ENCODE measurements around the gene RAB9B. TPM values are rescaled to one million over a fixed set of nuclear protein-coding genes. Genes with fewer than 3 reads are reported as not detected.

The RAB9B gene
- total and polyA plus RNA-seq, 2 donors (not counting 1 experiment from before 2014, with no cell fraction given) = 0.43 to 0.44 TPM

- H3K79me2 ChIP-seq (ENCODE audit: control insufficient read depth, insufficient read depth, low read length) = no peaks in the 10 kb centered on the region
- intact Hi-C loops (cut with micrococcal nuclease) = no loop called here
- ChIA-PET CTCF (no interaction called here), POLR2A (no interaction called here)
- peaks cover 5% of the 10 kb centered on the region for H3K27me3 Mint-ChIP-seq
- H4K20me1 ChIP-seq (ENCODE audit: control insufficient read depth, insufficient read depth, low read length, poor library complexity, severe bottlenecking) = no peaks in the 10 kb centered on the region
- ATAC-seq (ENCODE audit: low read depth) (no peak), DNase-seq (no peak)
- H3K9me3 ChIP-seq (ENCODE audit: control extremely low read depth in 1 of 3, control insufficient read depth in 2 of 3, insufficient read depth in 1 of 3, low read length in 2 of 3) = no peaks in the 10 kb centered on the region
- H3K4me3 Mint-ChIP-seq = no peak overlapping the region
- H3K27ac Mint-ChIP-seq = no peak overlapping the region
- H2AFZ ChIP-seq (ENCODE audit: insufficient read depth, low read depth, low read length, poor library complexity, severe bottlenecking) = no peak overlapping the region
- no peak overlapping the region for H3K4me3 ChIP-seq (ENCODE audit: control extremely low read depth in 1 of 5, extremely low read depth in 1 of 5, insufficient read depth in 1 of 5, low read depth in 2 of 5, low read length in 4 of 5)
- no peaks in the 10 kb centered on the region for H3K27me3 ChIP-seq (replicated peaks in 1 of 4; ENCODE audit: control extremely low read depth in 1 of 4, control insufficient read depth in 3 of 4, insufficient read depth in 4 of 4, low read length in 3 of 4)
- H3K27ac ChIP-seq (ENCODE audit: low read length in 2 of 2) = no peak overlapping the region
- H3K9ac ChIP-seq (ENCODE audit: low read length) = no peak overlapping the region
- H3K4me1 Mint-ChIP-seq = no peaks in the 10 kb centered on the region
- H3K36me3 ChIP-seq (replicated peaks in 1 of 2; ENCODE audit: control extremely low read depth in 1 of 2, control insufficient read depth in 1 of 2, extremely low read depth in 1 of 2, insufficient read depth in 2 of 2, low read length in 1 of 2) = no peaks in the 10 kb centered on the region
- no peaks in the 10 kb centered on the region for H3K9me3 Mint-ChIP-seq (ENCODE audit: insufficient read depth)
- H3K4me2 ChIP-seq (replicated peaks; ENCODE audit: low read depth, low read length, poor library complexity, severe bottlenecking) = no peak overlapping the region
- no peaks in the 10 kb centered on the region for H3K4me1 ChIP-seq (ENCODE audit: control insufficient read depth in 2 of 2, insufficient read depth in 2 of 2, low read length in 2 of 2)
- 100% methylated on average over 1 of the region's 10 CpGs for WGBS (ENCODE audit: insufficient coverage)
- TF ChIP-seq CTCF (IDR thresholded peaks at IDR 0.05) (no peak), EZH2 (IDR thresholded peaks at IDR 0.05; ENCODE audit: borderline replicate concordance, insufficient read depth, low read depth, low read length, poor library complexity, severe bottlenecking) (no peak)
Measured at GRCh38 chrX:103780336-103781061, 51.6 kb downstream of the RAB9B start.

DNA sequence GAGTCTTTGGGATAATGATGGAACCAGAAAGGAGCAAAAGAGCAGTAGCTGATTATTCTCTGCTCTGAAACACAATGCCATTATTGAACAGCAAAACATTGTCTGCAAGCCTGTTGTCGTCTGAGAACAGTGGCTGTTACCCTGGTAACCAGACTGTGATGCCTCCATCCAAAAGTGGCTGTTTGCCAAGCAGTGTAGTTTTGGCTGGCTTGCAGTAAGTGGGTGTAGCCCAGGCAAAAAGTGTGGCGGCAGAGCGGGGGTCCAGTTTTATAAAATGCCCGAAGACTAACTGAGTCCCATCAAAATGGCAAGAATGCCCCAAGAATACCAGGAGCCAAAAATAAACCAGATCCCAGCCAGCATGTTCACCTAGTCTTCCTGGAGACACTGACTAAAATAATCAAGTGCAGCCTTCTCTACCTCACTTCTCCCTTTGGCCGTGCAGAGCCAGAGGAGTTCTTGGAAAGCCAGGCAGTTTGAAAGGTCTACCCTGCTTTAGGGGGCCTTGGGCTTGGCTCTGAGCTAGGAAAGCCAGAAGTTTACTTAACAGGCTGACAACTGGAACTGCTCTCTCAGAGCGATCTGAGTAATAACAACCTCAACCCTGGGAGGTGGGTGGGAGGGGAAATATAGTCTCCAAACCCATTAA, 52.8 kb downstream of the RAB9B start:
- CTCF ChIA-PET = no interaction called here
- DNase-seq (no peak), ATAC-seq (ENCODE audit: low read depth) (no peak)
- no peak overlapping the region for H2AFZ ChIP-seq (ENCODE audit: insufficient read depth, low read depth, low read length, poor library complexity, severe bottlenecking)
- no peak overlapping the region for H3K9ac ChIP-seq (ENCODE audit: low read length)
- no peak overlapping the region for H3K27ac ChIP-seq (ENCODE audit: low read length in 2 of 2)
- Mint-ChIP-seq H3K27ac (no peak overlapping the region), H3K4me3 (no peak overlapping the region), H3K9me3 (ENCODE audit: insufficient read depth) (no peaks in the 10 kb centered on the region), H3K27me3 (peaks cover 11% of the 10 kb centered on the region), H3K4me1 (no peaks in the 10 kb centered on the region)
- no peaks in the 10 kb centered on the region for H3K36me3 ChIP-seq (replicated peaks in 1 of 2; ENCODE audit: control extremely low read depth in 1 of 2, control insufficient read depth in 1 of 2, extremely low read depth in 1 of 2, insufficient read depth in 2 of 2, low read length in 1 of 2)
- WGBS (ENCODE audit: insufficient coverage) = no CpG with 5 or more reads among the region's 6 CpGs
- H3K4me2 ChIP-seq (replicated peaks; ENCODE audit: low read depth, low read length, poor library complexity, severe bottlenecking) = no peak overlapping the region
- TF ChIP-seq EZH2 (IDR thresholded peaks at IDR 0.05; ENCODE audit: borderline replicate concordance, insufficient read depth, low read depth, low read length, poor library complexity, severe bottlenecking) (no peak), CTCF (IDR thresholded peaks at IDR 0.05) (no peak)
- POLR2A ChIA-PET = no interaction called here
- no peaks in the 10 kb centered on the region for H3K9me3 ChIP-seq (ENCODE audit: control extremely low read depth in 1 of 3, control insufficient read depth in 2 of 3, insufficient read depth in 1 of 3, low read length in 2 of 3)
- no peak overlapping the region for H3K4me3 ChIP-seq (ENCODE audit: control extremely low read depth in 1 of 5, extremely low read depth in 1 of 5, insufficient read depth in 1 of 5, low read depth in 2 of 5, low read length in 4 of 5)
- no peaks in the 10 kb centered on the region for H4K20me1 ChIP-seq (ENCODE audit: control insufficient read depth, insufficient read depth, low read length, poor library complexity, severe bottlenecking)
- H3K79me2 ChIP-seq (ENCODE audit: control insufficient read depth, insufficient read depth, low read length) = no peaks in the 10 kb centered on the region
- intact Hi-C loops (cut with micrococcal nuclease) = no loop called here
- H3K4me1 ChIP-seq (ENCODE audit: control insufficient read depth in 2 of 2, insufficient read depth in 2 of 2, low read length in 2 of 2) = no peaks in the 10 kb centered on the region
- no peaks in the 10 kb centered on the region for H3K27me3 ChIP-seq (replicated peaks in 1 of 4; ENCODE audit: control extremely low read depth in 1 of 4, control insufficient read depth in 3 of 4, insufficient read depth in 4 of 4, low read length in 3 of 4)

All from B cell (primary cell).